H1 (cell line): ENCODE results near the gene DIPK1C. TPM values are rescaled to one million over a fixed set of nuclear protein-coding genes. Genes with fewer than 3 reads are reported as not detected.

Experiments used
- CTCF ChIA-PET: fragments of 300-600 bp; sonication (Branson Sonifier 250); formaldehyde crosslinking; loops from one replicate; lab custom pipeline; 2021; ENCODE audit not compliant: partially characterized antibody; lab: Charles Lee
- POLR2A ChIA-PET: fragments of 300-600 bp; sonication (Branson Sonifier 250); formaldehyde crosslinking; loops from one replicate; lab custom pipeline; 2021; ENCODE audit warnings: inconsistent platforms; ENCODE audit not compliant: partially characterized antibody; lab: Charles Lee
- DNase-seq, 2 experiments: peaks; one replicate each; pipeline versions ENCODE4 v3.0.0 to v3.0.0-alpha.2; 2010 to 2022; ENCODE audit warnings: low spot score in 2 of 2, low read depth in 1 of 2, mixed read lengths in 1 of 2
- FAIRE-seq: peaks from 2 replicates; lab custom pipeline; 2011; peaks lifted over from hg19 to GRCh38; lab: Jason Lieb, UNC
- H2AFZ ChIP-seq: 2 replicates; pipeline ENCODE4 v1.8.1; 2012; ENCODE audit warnings: low read length, inconsistent platforms
- H2AK5ac ChIP-seq: 2 replicates; pipeline ENCODE4 v1.6.1; 2013; ENCODE audit warnings: low read depth, low read length
- H2BK120ac ChIP-seq: replicated peaks from 2 replicates; pipeline ENCODE3; 2013; ENCODE audit warnings: low read depth, low read length, inconsistent platforms
- H2BK12ac ChIP-seq: 2 replicates; pipeline ENCODE4 v1.6.1; 2013; ENCODE audit warnings: low read depth, low read length
- H2BK15ac ChIP-seq: 2 replicates; pipeline ENCODE4 v1.6.1; 2013; ENCODE audit warnings: low read length
- H2BK20ac ChIP-seq: 2 replicates; pipeline ENCODE4 v1.6.1; 2013; ENCODE audit warnings: low read length
- H2BK5ac ChIP-seq: 2 replicates; pipeline ENCODE4 v1.6.1; 2013; ENCODE audit warnings: low read depth, low read length
- H3K14ac ChIP-seq: 2 replicates; pipeline ENCODE4 v1.6.1; 2013; ENCODE audit warnings: inconsistent platforms; ENCODE audit not compliant: insufficient read length
- H3K18ac ChIP-seq: 2 replicates; pipeline ENCODE4 v1.6.1; 2013; ENCODE audit warnings: low read length; ENCODE audit errors: extremely low read depth
- H3K23ac ChIP-seq: 2 replicates; pipeline ENCODE4 v1.6.1; 2013; ENCODE audit warnings: inconsistent platforms; ENCODE audit not compliant: insufficient read length
- H3K23me2 ChIP-seq: 2 replicates; pipeline ENCODE4 v1.6.1; 2013; ENCODE audit warnings: low read depth, low read length
- H3K27ac ChIP-seq: 2 replicates; pipeline ENCODE4 v1.6.1; 2011; ENCODE audit warnings: low read depth, low read length, inconsistent platforms
- H3K27me3 ChIP-seq, 4 experiments: replicated peaks in 1 of 4; 1 replicate in 1 of 4; 2 replicates in 3 of 4; pipeline versions ENCODE4 v1.6.1 to v1.8.1; 2011 to 2013; ENCODE audit warnings: low read length in 3 of 4, mild to moderate bottlenecking in 3 of 4, inconsistent platforms in 2 of 4, mixed read lengths in 2 of 4, moderate library complexity in 1 of 4; ENCODE audit not compliant: control insufficient read depth in 3 of 4, insufficient read depth in 3 of 4; ENCODE audit errors: extremely low read depth in 1 of 4
- H3K36me3 ChIP-seq, 4 experiments: 2 replicates each; pipeline versions ENCODE4 v1.6.1 to v1.8.1; 2011 to 2013; ENCODE audit warnings: mild to moderate bottlenecking in 4 of 4, low read length in 3 of 4, moderate library complexity in 2 of 4, control low read depth in 1 of 4, inconsistent platforms in 1 of 4; ENCODE audit not compliant: insufficient read depth in 4 of 4, control insufficient read depth in 2 of 4
- H3K4ac ChIP-seq: replicated peaks from 2 replicates; pipeline ENCODE3; 2013; ENCODE audit warnings: low read length, low read depth, mixed read lengths, inconsistent platforms; ENCODE audit not compliant: insufficient read length
- H3K4me1 ChIP-seq, 4 experiments: replicated peaks in 1 of 4; 1 replicate in 1 of 4; 2 replicates in 3 of 4; pipeline versions ENCODE4 v1.6.1 to v1.8.1; 2011 to 2013; ENCODE audit warnings: low read length in 3 of 4, inconsistent platforms in 2 of 4, mixed read lengths in 1 of 4; ENCODE audit not compliant: insufficient read depth in 4 of 4, control insufficient read depth in 3 of 4
- H3K4me2 ChIP-seq, 2 experiments: 2 replicates each; pipeline versions ENCODE4 v1.6.1 to v1.8.1; 2011 to 2013; ENCODE audit warnings: low read depth in 2 of 2, low read length in 2 of 2, control low read depth in 1 of 2, inconsistent platforms in 1 of 2, mild to moderate bottlenecking in 1 of 2; ENCODE audit not compliant: insufficient read depth in 1 of 2
- H3K4me3 ChIP-seq, 4 experiments: fragments of 200-600, 300-600 bp in 1 of 4; sonication (generic), shearing (Covaris generic), sonication (Bioruptor Twin) in 1 of 4; 2 replicates each; pipeline versions ENCODE4 v1.5.1 to v1.8.1; 2011 to 2016; ENCODE audit warnings: low read length in 4 of 4, low read depth in 3 of 4, control low read depth in 2 of 4, inconsistent platforms in 2 of 4, mild to moderate bottlenecking in 2 of 4, mixed read lengths in 1 of 4, moderate library complexity in 1 of 4; ENCODE audit not compliant: insufficient read depth in 2 of 4; ENCODE audit errors: extremely low read depth in 1 of 4
- H3K56ac ChIP-seq: replicated peaks from 2 replicates; pipeline ENCODE3; 2013; ENCODE audit warnings: low read depth, mild to moderate bottlenecking, mixed read lengths, low read length, inconsistent platforms; ENCODE audit not compliant: insufficient read length
- H3K79me1 ChIP-seq: 2 replicates; pipeline ENCODE4 v1.6.1; 2013; ENCODE audit warnings: low read depth, low read length, control low read depth
- H3K79me2 ChIP-seq, 2 experiments: 2 replicates each; pipeline versions ENCODE4 v1.6.1 to v1.8.1; 2012 to 2013; ENCODE audit warnings: low read length in 2 of 2, mild to moderate bottlenecking in 2 of 2, inconsistent platforms in 1 of 2; ENCODE audit not compliant: insufficient read depth in 2 of 2, control insufficient read depth in 1 of 2
- H3K9ac ChIP-seq, 4 experiments: replicated peaks in 1 of 4; 1 replicate in 1 of 4; 2 replicates in 3 of 4; pipeline versions ENCODE4 v1.6.1 to v1.8.1; 2011 to 2013; ENCODE audit warnings: low read depth in 3 of 4, low read length in 3 of 4, control low read depth in 2 of 4, mild to moderate bottlenecking in 2 of 4, moderate library complexity in 2 of 4, inconsistent platforms in 1 of 4; ENCODE audit errors: extremely low read depth in 1 of 4
- H3K9me3 ChIP-seq, 2 experiments: 2 replicates each; pipeline versions ENCODE4 v1.6.1 to v1.8.1; 2012 to 2013; ENCODE audit warnings: mild to moderate bottlenecking in 2 of 2, moderate library complexity in 2 of 2, control low read depth in 1 of 2, inconsistent platforms in 1 of 2, low read depth in 1 of 2, low read length in 1 of 2, mixed read lengths in 1 of 2; ENCODE audit not compliant: insufficient read depth in 2 of 2
- H4K20me1 ChIP-seq, 2 experiments: replicated peaks in 1 of 2; 2 replicates each; pipeline versions ENCODE3 to v1.8.1; 2011 to 2013; ENCODE audit warnings: inconsistent platforms in 2 of 2, low read length in 2 of 2, mild to moderate bottlenecking in 1 of 2; ENCODE audit not compliant: insufficient read depth in 2 of 2, control insufficient read depth in 1 of 2
- H4K5ac ChIP-seq: 2 replicates; pipeline ENCODE4 v1.6.1; 2013; ENCODE audit warnings: low read length, low read depth, mixed read lengths, inconsistent platforms; ENCODE audit not compliant: insufficient read length
- H4K8ac ChIP-seq: 2 replicates; pipeline ENCODE4 v1.8.0; 2013; ENCODE audit warnings: mild to moderate bottlenecking, moderate library complexity, low read length, inconsistent platforms; ENCODE audit not compliant: insufficient read depth; ENCODE audit errors: extremely low read depth
- H4K91ac ChIP-seq: replicated peaks from 2 replicates; pipeline ENCODE3; 2013; ENCODE audit warnings: low read length, mixed read lengths, inconsistent platforms; ENCODE audit not compliant: insufficient read length
- ASH2L ChIP-seq: fragments of 200-600, 300-600 bp; sonication (generic); IDR thresholded peaks from one replicate; pipeline ENCODE4 v1.7.1; 2017; ENCODE audit warnings: low read length
- ATF2 ChIP-seq: IDR thresholded peaks from 2 replicates; pipeline ENCODE4 v1.6.1; 2012; ENCODE audit warnings: low read length, inconsistent platforms
- BACH1 ChIP-seq: IDR thresholded peaks from 2 replicates; pipeline ENCODE4 v1.6.1; 2012; ENCODE audit warnings: low read length, improper control_type of control experiment
- EP300 ChIP-seq, 2 experiments: IDR thresholded peaks; 1 replicate in 1 of 2; 2 replicates in 1 of 2; pipeline ENCODE4 v1.6.1; 2011 to 2012; ENCODE audit warnings: low read depth in 2 of 2, low read length in 2 of 2, mild to moderate bottlenecking in 2 of 2, borderline replicate concordance in 1 of 2, inconsistent platforms in 1 of 2, moderate library complexity in 1 of 2
- POLR2A ChIP-seq, 2 experiments: IDR thresholded peaks; 1 replicate in 1 of 2; 2 replicates in 1 of 2; pipeline ENCODE4 v1.6.1; 2011; ENCODE audit warnings: low read depth in 2 of 2, low read length in 2 of 2, mild to moderate bottlenecking in 2 of 2; ENCODE audit errors: control extremely low read depth in 1 of 2
- RAD21 ChIP-seq, 2 experiments: IDR thresholded peaks in 1 of 2; conservative IDR thresholded peaks in 1 of 2; 2 replicates each; pipeline ENCODE4 v1.6.1; 2011; ENCODE audit warnings: low read depth in 2 of 2, low read length in 2 of 2, improper control_type of control experiment in 1 of 2, inconsistent platforms in 1 of 2, mild to moderate bottlenecking in 1 of 2, moderate library complexity in 1 of 2
- SIN3A ChIP-seq, 2 experiments: IDR thresholded peaks in 1 of 2; conservative IDR thresholded peaks in 1 of 2; 2 replicates each; pipeline ENCODE4 v1.6.1; 2011 to 2012; ENCODE audit warnings: low read length in 2 of 2, improper control_type of control experiment in 1 of 2, low read depth in 1 of 2, mild to moderate bottlenecking in 1 of 2
- TAF1 ChIP-seq: IDR thresholded peaks from 2 replicates; pipeline ENCODE4 v1.6.1; 2011; ENCODE audit warnings: mild to moderate bottlenecking, low read depth, low read length
- YY1 ChIP-seq: IDR thresholded peaks from 2 replicates; pipeline ENCODE4 v1.6.1; 2011; ENCODE audit warnings: low read depth, mild to moderate bottlenecking, low read length
- WGBS, 2 experiments: shearing (Covaris generic) in 1 of 2; methylation state at CpG; one replicate each; pipeline versions ENCODE4 v1.1.6 to v1.1.7; 2013 to 2015; ENCODE audit warnings: low lambda C conversion rate in 2 of 2, mixed read lengths in 2 of 2, inconsistent platforms in 1 of 2, low coverage in 1 of 2, missing lambda C conversion rate in 1 of 2; ENCODE audit not compliant: insufficient replicate concordance in 2 of 2, insufficient coverage in 1 of 2, insufficient read length in 1 of 2; ENCODE audit errors: extremely low coverage in 1 of 2, missing lambda C conversion rate in 1 of 2; 5-methylcytosine and 5-hydroxymethylcytosine counted together
- polyA plus RNA-seq, 7 experiments: library from polyadenylated mRNA; depleted of rRNA in 3 of 7; stranded (reverse) in 5 of 7; unstranded in 2 of 7; fragments of >200 nt in 5 of 7; fragments of 200-250 nt in 2 of 7; gene quantifications; 1 replicate in 5 of 7; 2 replicates in 1 of 7; 4 replicates in 1 of 7; pipeline versions ENCODE4 v1.2.1 to v1.2.3, GENCODE V29; 2011 to 2013; ENCODE audit warnings: missing spikeins in 2 of 7, mixed read lengths in 2 of 7
- total RNA-seq: library from RNA; stranded (reverse); fragmentation: NEBNext Ultra II Directional; extraction: Animal tissue kit (Norgen Biotek cat#: 25700); gene quantifications from 2 replicates; pipeline ENCODE4 v1.2.1, GENCODE V29; 2021
- TF ChIP-seq, protein P1 (sequence below): IDR thresholded peaks from 2 replicates; pipeline ENCODE4 v1.6.1; 2011; ENCODE audit warnings: low read length, improper control_type of control experiment

Gene DIPK1C
- total and polyA plus RNA-seq, 2 of the 8 experiments (the other 6 are each of a cell fraction or from before 2014, with no cell fraction given): 0.08 TPM; not detected in 1

GRCh38 chr18:74500372-74500771 lies 43.3 kb upstream of the DIPK1C start:
- Histone ChIP-seq H4K20me1 (peaks cover 2 to 11% of the 10 kb centered on the region in 2 experiments), H3K27ac (no peak overlapping the region), H3K4me3 (no peak overlapping the region), H3K14ac (no peak overlapping the region), H2BK20ac (no peak overlapping the region), H2AFZ (no peak overlapping the region), H3K23ac (no peak overlapping the region), H3K4me1 (peaks cover 2 to 16% (median 5%) of the 10 kb centered on the region in 4 experiments; a peak in 5 of 7 replicates), H3K36me3 (peaks cover 18 to 42% (median 31%) of the 10 kb centered on the region in 4 experiments), H3K4ac (no peak overlapping the region), H4K8ac (no peak overlapping the region), H3K4me2 (no peak overlapping the region), H3K27me3 (no peaks in the 10 kb centered on the region), H3K79me1 (peaks cover 9% of the 10 kb centered on the region; the same call in 1 of the 2 replicates), H3K56ac (no peak overlapping the region), H3K18ac (no peak overlapping the region), H2BK12ac (no peak overlapping the region), H2AK5ac (no peak overlapping the region), H4K91ac (no peak overlapping the region), H3K79me2 (peaks cover 19 to 36% of the 10 kb centered on the region in 2 experiments), H2BK120ac (no peak overlapping the region), H3K9me3 (no peaks in the 10 kb centered on the region), H2BK15ac (no peak overlapping the region), H4K5ac (no peak overlapping the region), H3K9ac (no peak overlapping the region), H2BK5ac (no peak overlapping the region), H3K23me2 (peaks cover 2% of the 10 kb centered on the region; the same call in 1 of the 2 replicates)
- 87% methylated on average over 6 of the region's 6 CpGs; no CpG with 5 or more reads in 1 of the 2 experiments for WGBS, 2 experiments
- no peak for FAIRE-seq
- ChIA-PET CTCF (interaction anchor here (0.6 to 1.2 kb wide), 2 partner anchors 51 to 117 kb away, joined by 3 read pairs; no protein-coding TSS in a partner anchor), POLR2A (no interaction called here)
- no peak for DNase-seq
- TF ChIP-seq SIN3A (conservative IDR thresholded peaks at IDR 0.05 in 1 of 2, IDR thresholded peaks at IDR 0.05 in 1 of 2; ENCODE audit: low read depth in 1 of 2, low read length in 2 of 2) (no peak), POLR2A (IDR thresholded peaks at IDR 0.05; ENCODE audit: control extremely low read depth in 1 of 2, low read depth in 2 of 2, low read length in 2 of 2) (no peak), EP300 (IDR thresholded peaks at IDR 0.05; ENCODE audit: borderline replicate concordance in 1 of 2, low read depth in 2 of 2, low read length in 2 of 2) (no peak), ATF2 (no peak), ASH2L (no peak), YY1 (no peak), RAD21 (IDR thresholded peaks at IDR 0.05 in 1 of 2, conservative IDR thresholded peaks at IDR 0.05 in 1 of 2; ENCODE audit: low read depth in 2 of 2, low read length in 2 of 2) (no peak), BACH1 (no peak), TAF1 (no peak)
- TF ChIP-seq, protein P1, sequence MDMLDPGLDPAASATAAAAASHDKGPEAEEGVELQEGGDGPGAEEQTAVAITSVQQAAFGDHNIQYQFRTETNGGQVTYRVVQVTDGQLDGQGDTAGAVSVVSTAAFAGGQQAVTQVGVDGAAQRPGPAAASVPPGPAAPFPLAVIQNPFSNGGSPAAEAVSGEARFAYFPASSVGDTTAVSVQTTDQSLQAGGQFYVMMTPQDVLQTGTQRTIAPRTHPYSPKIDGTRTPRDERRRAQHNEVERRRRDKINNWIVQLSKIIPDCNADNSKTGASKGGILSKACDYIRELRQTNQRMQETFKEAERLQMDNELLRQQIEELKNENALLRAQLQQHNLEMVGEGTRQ: no peak
